Spleen (tissue), 11 donors: Measurements from ENCODE around the gene NIT2. TPM values are rescaled to one million over a fixed set of nuclear protein-coding genes. Genes with fewer than 3 reads are reported as not detected.

Experiments
- DNase-seq: peaks from one replicate; pipeline ENCODE4 v3.0.0-alpha.2; 2020
- H3K27ac ChIP-seq, 8 donors: fragments of 200-600 bp; sonication (generic) in 7 of 8; 1 replicate in 4 of 8; 2 replicates in 4 of 8; pipeline versions ENCODE4 v1.5.0 to v1.8.0; 2016 to 2021; ENCODE audit warnings: inconsistent platforms in 4 of 8, mild to moderate bottlenecking in 4 of 8, moderate library complexity in 1 of 8
- H3K27me3 ChIP-seq, 7 donors: fragments of 200-600 bp; sonication (generic) in 6 of 7; replicated peaks in 1 of 7; 1 replicate in 4 of 7; 2 replicates in 3 of 7; pipeline versions ENCODE4 v1.5.0 to v1.8.0; 2016 to 2021; ENCODE audit warnings: inconsistent platforms in 3 of 7, mild to moderate bottlenecking in 1 of 7
- H3K36me3 ChIP-seq, 6 donors: fragments of 200-600 bp; sonication (generic) in 5 of 6; 1 replicate in 4 of 6; 2 replicates in 2 of 6; pipeline versions ENCODE4 v1.5.0 to v1.8.0; 2016 to 2021; ENCODE audit warnings: inconsistent platforms in 2 of 6
- H3K4me1 ChIP-seq, 6 donors: fragments of 200-600 bp; sonication (generic) in 5 of 6; 1 replicate in 3 of 6; 2 replicates in 3 of 6; pipeline versions ENCODE4 v1.5.0 to v1.8.0; 2016 to 2021; ENCODE audit warnings: inconsistent platforms in 3 of 6
- H3K4me3 ChIP-seq, 8 donors: fragments of 200-600 bp; sonication (generic) in 7 of 8; 1 replicate in 4 of 8; 2 replicates in 4 of 8; pipeline versions ENCODE4 v1.5.0 to v1.8.0; 2016 to 2021; ENCODE audit warnings: inconsistent platforms in 4 of 8, mild to moderate bottlenecking in 4 of 8, moderate library complexity in 2 of 8
- H3K9me3 ChIP-seq, 8 donors: fragments of 200-600 bp; sonication (generic) in 7 of 8; 1 replicate in 4 of 8; 2 replicates in 4 of 8; pipeline versions ENCODE4 v1.5.0 to v1.8.0; 2016 to 2021; ENCODE audit warnings: inconsistent platforms in 4 of 8
- CTCF ChIP-seq, 11 experiments: fragments of 200-600 bp in 7 of 11; fragments of 450-650 bp in 4 of 11; sonication (generic) in 4 of 11; IDR thresholded peaks in 8 of 11; conservative IDR thresholded peaks in 3 of 11; 1 replicate in 7 of 11; 2 replicates in 4 of 11; pipeline versions ENCODE4 v1.4.0 to v1.8.0; 2016 to 2021; ENCODE audit warnings: antibody characterized with exemption in 11 of 11, inconsistent platforms in 4 of 11, mild to moderate bottlenecking in 1 of 11
- POLR2A ChIP-seq, 3 donors: fragments of 450-650 bp; IDR thresholded peaks; one replicate each; pipeline ENCODE4 v1.5.1; 2017; ENCODE audit warnings: antibody characterized with exemption in 3 of 3, mild to moderate bottlenecking in 1 of 3
- POLR2AphosphoS5 ChIP-seq, 3 donors: sonication (generic); formaldehyde crosslinking; IDR thresholded peaks; one replicate each; pipeline ENCODE4 v1.5.1; 2017; ENCODE audit warnings: antibody characterized with exemption in 3 of 3
- WGBS, 5 donors: extraction: QIAGEN DNeasy Blood & Tissue Kit in 3 of 5; methylation state at CpG; one replicate each; pipeline versions ENCODE4 v1.1.5 to v1.1.7; 2013 to 2018; 5-methylcytosine and 5-hydroxymethylcytosine counted together
- intact Hi-C: fragments of 100-400 bp; cut with DNase I; formaldehyde crosslinking; loops from one replicate; pipeline ENCODE4 v1.15.0; 2023; ENCODE audit warnings: low total_unique reads
- polyA plus RNA-seq, 3 donors: library from polyadenylated mRNA; stranded (reverse); fragments of 200-250 nt; gene quantifications; one replicate each; pipeline ENCODE4 v1.2.1, GENCODE V29; 2013
- total RNA-seq, 7 donors: library from RNA; depleted of rRNA in 3 of 7; stranded (reverse); fragments of >200 nt in 3 of 7; fragmentation: NEBNext Ultra II Directional in 4 of 7; extraction: Animal tissue kit (Norgen Biotek cat#: 25700) in 4 of 7; gene quantifications; one replicate each; pipeline versions ENCODE4 v1.1.0 to v1.2.1, GENCODE V29; 2016 to 2021
- donor health status: healthy with polysubstance abuse.
- donor health status: DM: no; HTN: no; CAD: no; lungs with moderate emphysema.
- donor health status: DM: no; HTN: no; CAD: no.
- donor health status: Bipolar disorder and iron deficiency.
- donor health status: healthy.
- donor health status: DM: no; HTN: no; CAD: no.
- donor health status: DM: yes; HTN: yes; CAD: no.

Gene NIT2
- total and polyA plus RNA-seq, 10 donors: 16.8 to 30.8 (median 24.7) TPM

DNA sequence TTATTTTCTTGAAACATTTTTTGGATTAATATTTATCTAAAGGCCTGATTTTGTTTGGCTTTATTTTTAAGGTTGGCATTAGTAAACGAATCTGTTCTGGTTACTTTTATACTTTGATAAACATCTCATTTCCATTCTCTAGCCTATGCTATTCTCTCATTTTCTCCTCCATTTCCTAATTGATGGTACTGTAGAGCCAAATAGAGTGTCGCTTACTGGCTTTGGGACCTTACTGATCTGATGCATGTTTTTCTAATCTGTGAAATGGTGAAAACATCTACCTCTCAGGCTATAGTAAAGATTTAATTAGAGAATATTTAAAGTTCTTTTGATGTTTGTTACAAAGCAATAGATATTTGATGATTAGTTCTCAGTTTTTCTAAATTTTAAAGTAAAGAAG, 68.3 kb downstream of the NIT2 start:
- H3K27ac ChIP-seq: no peak overlapping the region
- H3K36me3 ChIP-seq: no peaks in the 10 kb centered on the region
- H3K27me3 ChIP-seq: no peaks in the 10 kb centered on the region
- DNase-seq: no peak
- intact Hi-C loops: loop anchor here (10.0 kb wide), 1 partner anchor 92 kb away; the partner anchor contains the start of gene TMEM45A
- H3K9me3 ChIP-seq: peaks cover 0 to 15% (median 14%) of the 10 kb centered on the region in 8 donors
- WGBS, 5 donors: 76 to 78% (median 77%) methylated on average over 2 of the region's 2 CpGs
- H3K4me3 ChIP-seq: peak overlapping the region in 3 of 8 donors; percentile 90 to 94 (median 92)
- no peak for TF ChIP-seq POLR2A (IDR thresholded peaks at IDR 0.05)
- TF ChIP-seq POLR2AphosphoS5 (IDR thresholded peaks at IDR 0.05): no peak
- peaks cover 26 to 54% (median 41%) of the 10 kb centered on the region in 6 donors for H3K4me1 ChIP-seq

- Histone ChIP-seq H3K4me3 (peak overlapping the region in 2 of 8 donors; percentile 90 to 94), H3K36me3 (peaks cover 0 to 4% (median 0%) of the 10 kb centered on the region in 6 donors), H3K4me1 (peaks cover 25 to 47% (median 38%) of the 10 kb centered on the region in 6 donors), H3K9me3 (peaks cover 0 to 21% (median 18%) of the 10 kb centered on the region in 8 donors), H3K27me3 (no peaks in the 10 kb centered on the region), H3K27ac (no peak overlapping the region)
- DNase-seq: no peak
- 80 to 89% (median 85%) methylated on average over 5 of the region's 5 CpGs for WGBS, 5 donors
- TF ChIP-seq POLR2AphosphoS5 (IDR thresholded peaks at IDR 0.05) (no peak), CTCF (IDR thresholded peaks at IDR 0.05 in 8 of 11, conservative IDR thresholded peaks at IDR 0.05 in 3 of 11) (no peak), POLR2A (IDR thresholded peaks at IDR 0.05) (no peak)
- intact Hi-C loops: loop anchor here (10.0 kb wide), 1 partner anchor 91 kb away; the partner anchor contains the start of gene TMEM45A
Measured at GRCh38 chr3:100403362-100404249, 69.0 kb downstream of the NIT2 start.

- intact Hi-C loops: loop anchor here (10.0 kb wide), 1 partner anchor 91 kb away; the partner anchor contains the start of gene TMEM45A
- Histone ChIP-seq H3K4me1 (peaks cover 19 to 41% (median 32%) of the 10 kb centered on the region in 6 donors), H3K9me3 (peaks cover 0 to 24% (median 18%) of the 10 kb centered on the region in 8 donors), H3K36me3 (peaks cover 0 to 4% (median 0%) of the 10 kb centered on the region in 6 donors), H3K4me3 (no peak overlapping the region), H3K27ac (no peak overlapping the region), H3K27me3 (no peaks in the 10 kb centered on the region)
- DNase-seq: no peak
- TF ChIP-seq POLR2AphosphoS5 (IDR thresholded peaks at IDR 0.05) (no peak), CTCF (IDR thresholded peaks at IDR 0.05 in 8 of 11, conservative IDR thresholded peaks at IDR 0.05 in 3 of 11) (no peak), POLR2A (IDR thresholded peaks at IDR 0.05) (no peak)
- 94 to 100% (median 97%) methylated on average over 1 of the region's 1 CpG for WGBS, 5 donors
Measured at GRCh38 chr3:100404250-100404548, 69.6 kb downstream of the NIT2 start.

DNA sequence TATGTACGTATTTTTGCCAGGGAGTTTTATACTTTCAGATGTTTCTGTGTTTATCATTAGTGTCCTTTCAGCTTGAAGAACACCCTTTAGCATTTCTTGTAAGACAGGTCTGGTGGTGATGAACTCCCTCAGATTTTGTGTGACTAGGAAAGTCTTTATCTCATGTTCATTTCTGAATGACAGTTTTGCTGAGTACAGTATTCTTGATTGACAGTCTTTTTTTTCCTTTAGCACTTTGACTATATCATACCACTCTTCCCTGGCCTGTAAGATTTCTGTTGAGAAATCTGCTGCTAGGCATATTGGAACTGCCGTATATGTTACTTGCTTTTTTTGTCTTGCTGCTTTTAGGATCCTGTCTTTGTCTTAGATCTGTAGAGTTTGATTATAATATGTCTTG, 72.6 kb downstream of the NIT2 start:
- WGBS, 5 donors: 62 to 97% (median 75%) methylated on average over 2 of the region's 2 CpGs
- Histone ChIP-seq H3K27me3 (no peaks in the 10 kb centered on the region), H3K36me3 (peaks cover 0 to 16% (median 0%) of the 10 kb centered on the region in 6 donors), H3K27ac (no peak overlapping the region), H3K4me1 (peaks cover 8 to 22% (median 15%) of the 10 kb centered on the region in 6 donors), H3K4me3 (no peak overlapping the region), H3K9me3 (peaks cover 0 to 40% (median 28%) of the 10 kb centered on the region in 8 donors)
- DNase-seq: no peak
- TF ChIP-seq POLR2AphosphoS5 (IDR thresholded peaks at IDR 0.05) (no peak), POLR2A (IDR thresholded peaks at IDR 0.05) (no peak), CTCF (IDR thresholded peaks at IDR 0.05 in 8 of 11, conservative IDR thresholded peaks at IDR 0.05 in 3 of 11) (no peak)
- intact Hi-C loops: loop anchor here (10.0 kb wide), 1 partner anchor 88 kb away; the partner anchor contains the start of gene TMEM45A
